Erythroblast (primary cell): ENCODE measurements around the gene EFCAB13.
"Not testable (repeated sequence)": the region's sequence is repeated elsewhere in the genome, so short reads cannot be mapped to it uniquely, and the experiment has no call there.

Experiments
- DNase-seq, 2 experiments: peaks; one replicate each; lab custom pipeline; 2025; lab: John Stamatoyannopoulos, UW
- GATA1 ChIP-seq: IDR thresholded peaks from 2 replicates; pipeline ENCODE4 v1.6.1; 2011; ENCODE audit warnings: low read depth, mild to moderate bottlenecking, control low read depth, low read length, moderate library complexity
- POLR2A ChIP-seq: IDR thresholded peaks from 2 replicates; pipeline ENCODE4 v1.6.1; 2011; ENCODE audit warnings: mild to moderate bottlenecking, low read length

EFCAB13 gene

DNA sequence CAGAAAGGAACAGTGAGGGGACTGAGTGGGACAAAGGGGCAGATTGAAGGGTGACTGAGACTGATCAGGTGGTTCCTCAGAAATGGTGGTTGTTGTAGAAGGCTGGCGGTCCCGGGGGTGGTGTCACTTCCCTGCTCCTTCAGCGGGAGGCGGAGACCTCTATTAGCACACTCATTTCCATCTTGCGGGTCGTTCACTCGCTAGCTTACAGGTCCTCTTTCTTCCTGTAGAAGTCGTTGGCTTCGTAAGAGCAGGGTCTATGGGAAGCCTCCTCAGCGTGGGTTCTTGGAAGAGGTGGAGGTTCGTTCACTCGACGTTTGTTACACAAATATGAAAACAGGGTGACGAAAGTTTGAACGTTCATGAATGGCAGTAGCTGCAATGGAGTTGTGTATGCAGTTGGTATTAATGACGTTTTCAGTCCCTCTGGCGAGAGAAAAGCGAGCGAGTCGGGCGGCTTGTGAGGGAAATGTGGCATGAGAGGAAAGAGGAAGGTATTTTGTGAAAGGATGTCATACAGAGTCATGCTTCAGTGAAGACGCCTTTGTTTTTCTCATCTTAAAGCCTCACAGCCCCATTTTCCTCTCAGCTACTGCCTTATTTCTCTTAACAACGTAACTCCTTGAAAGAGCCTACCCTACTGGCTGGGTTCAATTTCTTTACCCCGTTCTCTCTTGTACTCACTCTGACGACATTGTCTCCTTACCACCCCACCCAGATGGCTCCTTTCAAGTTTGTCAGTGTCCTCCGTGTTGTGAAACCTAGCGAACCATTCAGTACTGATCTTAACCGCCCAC, 667 bp downstream of the EFCAB13 start:
- TF ChIP-seq GATA1 = no peak
- TF ChIP-seq POLR2A = peak; percentile 93
- DNase-seq = peak; percentile 84 to 87

DNA sequence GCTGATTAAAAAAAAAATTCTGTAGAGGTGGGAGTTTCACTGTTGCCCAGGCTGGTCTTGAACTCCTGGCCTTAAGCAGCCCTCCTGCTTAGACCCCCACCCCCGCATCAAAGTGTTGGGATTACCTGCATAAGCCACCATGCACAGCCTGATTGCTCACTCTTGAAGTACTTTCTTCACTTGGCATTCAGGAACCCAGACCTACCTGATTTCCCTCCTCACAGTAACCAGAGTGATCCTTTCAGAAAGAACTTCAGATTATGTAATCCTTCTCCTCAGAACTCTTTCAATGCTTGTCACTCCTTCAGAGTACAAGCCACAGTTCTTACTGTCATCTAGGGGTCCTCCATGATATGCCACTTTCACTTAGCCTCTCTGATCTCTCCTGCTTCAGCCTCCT, 1.4 kb downstream of the EFCAB13 start:
- no peak for DNase-seq
- no peak for TF ChIP-seq GATA1
- TF ChIP-seq POLR2A = no peak

DNA sequence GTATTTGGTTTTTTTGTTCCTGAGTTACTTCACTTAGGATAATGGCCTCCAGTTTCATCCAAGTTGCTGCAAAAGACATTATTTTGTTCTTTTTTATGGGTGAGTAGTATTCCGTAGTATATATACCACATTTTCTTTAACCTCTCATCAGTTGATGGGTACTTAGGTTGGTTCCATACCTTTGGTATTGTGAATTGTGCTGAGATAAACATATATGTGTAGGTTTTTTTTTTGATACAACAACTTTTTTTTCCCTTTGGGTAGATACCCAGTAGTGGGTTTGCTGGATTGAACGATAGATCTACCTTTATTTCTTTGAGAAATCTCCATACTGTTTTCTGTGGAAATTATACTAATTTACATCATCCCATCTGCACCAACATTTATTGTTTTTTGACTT, 6.8 kb downstream of the EFCAB13 start:
- DNase-seq = no peak
- no peak for TF ChIP-seq GATA1
- TF ChIP-seq POLR2A = no peak

DNA sequence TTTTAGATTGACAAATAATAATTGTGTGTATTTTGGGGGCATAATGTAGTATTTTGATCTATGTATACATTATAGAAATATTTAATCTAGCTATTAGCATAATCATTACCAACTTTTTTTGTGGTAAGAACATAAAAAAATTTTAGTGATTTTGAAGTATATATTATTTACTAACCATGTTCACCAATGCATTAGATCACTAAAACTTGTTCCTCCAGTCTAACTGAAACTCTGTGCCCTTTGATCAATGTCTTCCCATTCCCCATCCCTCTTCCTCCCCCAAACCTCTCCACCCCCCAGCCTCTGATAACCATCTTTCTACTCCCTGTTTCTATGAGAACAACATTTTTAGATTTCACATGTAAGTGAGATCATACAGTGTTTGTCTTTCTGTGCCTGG, 8.5 kb downstream of the EFCAB13 start:
- DNase-seq = no peak
- TF ChIP-seq POLR2A (no peak), GATA1 (no peak)

DNA sequence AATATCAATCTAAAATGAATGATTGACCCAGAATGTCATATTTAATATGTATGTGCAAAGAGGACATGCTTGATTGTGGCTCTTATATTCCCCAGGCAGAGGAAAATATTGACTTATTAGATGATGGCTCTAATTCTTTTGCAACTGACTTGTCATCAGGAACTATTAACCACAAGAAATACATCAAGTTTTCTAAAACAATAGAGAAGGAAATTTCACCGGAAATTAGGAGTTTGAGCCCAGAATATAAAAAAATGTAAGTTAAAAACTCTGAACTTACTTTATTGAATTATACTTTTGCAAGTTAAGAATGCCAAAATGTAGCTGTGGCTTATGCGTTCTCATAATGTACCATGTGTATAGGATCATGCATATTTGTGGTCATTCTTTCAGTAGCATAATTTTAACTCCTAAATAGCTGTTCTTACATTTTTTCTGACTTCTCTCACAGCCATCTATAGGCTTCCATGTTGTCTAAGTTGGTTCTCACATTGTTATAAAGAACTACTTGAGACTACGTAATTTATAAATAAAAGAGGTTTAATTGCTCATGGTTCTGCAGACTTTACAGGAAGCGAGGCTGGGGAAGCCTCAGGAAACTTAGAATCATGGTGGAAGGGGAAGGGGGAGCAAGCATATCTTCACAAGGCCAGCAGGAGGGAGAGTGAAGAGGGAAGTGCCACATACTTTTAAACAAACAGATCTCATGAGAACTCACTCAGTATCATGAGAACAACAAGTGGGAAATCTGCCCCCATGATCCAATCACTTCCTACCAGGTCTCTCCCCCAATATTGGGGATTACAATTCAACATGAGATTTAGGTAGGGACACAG, 11.6 kb downstream of the EFCAB13 start:
- TF ChIP-seq POLR2A (no peak), GATA1 (no peak)
- DNase-seq = no peak

DNA sequence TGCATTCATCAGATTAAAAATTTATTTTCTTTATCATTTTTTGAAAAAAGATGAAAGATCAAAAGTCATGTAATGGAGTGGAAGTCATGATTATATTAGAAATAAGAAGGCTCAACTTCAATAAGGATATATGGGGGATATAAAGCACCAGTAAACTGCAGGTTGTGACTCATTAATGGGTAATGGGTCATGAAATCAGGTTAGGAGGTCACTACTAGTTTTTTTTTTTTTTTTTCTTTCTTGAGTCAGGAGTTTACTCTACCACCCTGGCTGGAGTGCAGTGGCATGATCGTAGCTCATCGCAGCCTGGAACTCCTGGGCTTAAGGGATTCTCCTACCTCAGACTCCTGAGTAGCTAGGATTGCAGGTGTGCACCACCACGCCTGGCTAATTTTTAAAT, 14.3 kb downstream of the EFCAB13 start:
- TF ChIP-seq GATA1 (no peak), POLR2A (no peak)
- DNase-seq = no peak

DNA sequence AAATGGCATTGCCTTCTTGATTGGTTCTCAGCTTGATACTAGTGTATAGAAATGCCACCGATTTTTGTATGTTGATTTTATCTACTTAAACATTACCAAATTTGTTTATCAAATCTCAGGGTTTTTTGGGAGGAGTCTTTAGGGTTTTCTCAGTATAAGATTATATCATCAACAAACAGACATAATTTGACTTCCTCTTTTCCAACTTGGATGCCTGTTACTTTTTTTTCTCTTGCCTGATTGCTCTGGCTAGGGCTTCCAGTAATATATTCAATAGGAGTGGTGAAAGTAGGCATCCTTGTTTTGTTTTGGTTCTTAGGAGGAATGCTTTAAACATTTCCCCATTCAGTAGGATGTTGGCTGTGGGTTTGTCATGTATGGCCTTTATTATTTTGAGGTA, 29.1 kb downstream of the EFCAB13 start:
- TF ChIP-seq POLR2A = no peak
- no peak for TF ChIP-seq GATA1
- no peak for DNase-seq

DNA sequence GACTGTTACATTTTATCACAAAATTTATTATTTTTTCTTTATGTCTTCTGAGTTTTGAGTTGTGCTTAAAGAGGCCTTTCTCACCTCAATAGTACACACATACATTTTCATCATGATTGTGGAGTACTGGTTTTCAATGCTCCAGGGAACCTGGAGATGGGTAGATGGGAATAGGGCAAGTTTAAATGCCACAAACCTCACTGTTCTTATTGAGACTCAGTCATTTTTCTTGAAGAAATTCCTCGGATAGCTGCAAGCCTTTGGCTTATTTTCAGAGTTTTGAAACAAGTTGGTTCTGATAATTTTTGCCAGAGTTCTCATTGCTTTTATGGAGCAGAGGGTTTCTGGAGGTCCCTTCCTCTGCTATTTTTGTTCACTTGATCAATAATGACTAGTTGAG, 34.9 kb downstream of the EFCAB13 start:
- no peak for DNase-seq

DNA sequence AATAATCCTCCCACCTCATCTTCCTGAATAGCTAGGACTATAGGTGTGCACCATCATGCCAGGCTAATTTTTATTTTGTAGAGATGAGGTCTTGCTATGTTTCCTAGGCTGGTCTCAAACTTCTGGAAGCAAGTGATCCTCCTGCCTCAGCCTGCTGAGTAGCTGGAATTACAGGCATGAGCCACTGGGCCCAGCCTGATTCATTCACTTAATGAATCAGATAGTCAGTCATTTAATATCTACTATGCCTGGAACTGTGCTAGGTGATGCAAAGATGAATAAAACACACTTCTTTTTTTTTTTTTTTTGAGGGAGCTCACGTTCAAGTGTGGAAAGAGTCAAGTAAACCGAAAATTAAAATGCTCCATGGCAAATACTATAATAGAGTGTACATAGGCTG, 39.4 kb downstream of the EFCAB13 start:
- TF ChIP-seq GATA1 = no peak
- TF ChIP-seq POLR2A = no peak
- DNase-seq = no peak

More for the DNA sequence above, 34.9 kb downstream of the EFCAB13 start:
- TF ChIP-seq POLR2A = no peak
- TF ChIP-seq GATA1 = no peak

DNA sequence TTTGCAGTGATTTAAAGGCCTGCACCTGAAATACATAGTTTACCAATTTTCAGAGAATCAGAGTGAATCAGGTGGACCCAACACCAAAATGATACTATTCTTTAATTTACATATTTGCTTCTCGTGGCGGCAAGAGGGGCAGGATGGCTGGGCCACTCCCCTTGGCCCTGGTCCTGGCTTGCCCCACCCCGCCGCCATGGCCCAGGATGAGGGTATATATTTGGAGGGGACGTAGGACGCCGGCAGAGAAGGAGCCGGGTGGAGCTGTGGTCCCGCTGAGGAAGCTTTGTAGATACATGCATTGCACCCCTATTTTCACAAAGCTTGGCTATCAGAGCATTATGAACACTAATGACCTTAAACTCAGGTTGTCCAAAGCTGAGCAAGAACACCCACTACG, 43.5 kb downstream of the EFCAB13 start:
- TF ChIP-seq POLR2A = no peak
- TF ChIP-seq GATA1 = no peak
- no peak for DNase-seq

DNA sequence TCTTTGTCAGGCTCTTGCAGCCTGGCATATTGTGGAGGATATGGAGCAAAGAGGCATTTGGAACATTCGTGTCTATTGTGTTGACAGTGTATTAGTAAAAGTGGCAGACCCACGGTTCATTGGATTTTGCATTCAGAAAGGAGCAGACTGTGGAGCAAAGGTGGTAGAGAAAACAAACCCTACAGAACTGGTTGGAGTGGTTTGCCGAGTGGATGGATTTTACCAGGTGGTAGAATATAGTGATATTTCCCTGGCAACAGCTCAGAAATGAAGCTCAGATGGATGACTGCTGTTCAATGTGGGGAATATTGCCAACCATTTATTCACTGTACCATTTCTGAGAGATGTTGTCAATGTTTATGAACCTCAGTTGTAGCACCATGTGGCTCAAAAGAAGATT, 44.5 kb downstream of the EFCAB13 start:
- DNase-seq = no peak
- no peak for TF ChIP-seq GATA1
- TF ChIP-seq POLR2A = no peak

DNA sequence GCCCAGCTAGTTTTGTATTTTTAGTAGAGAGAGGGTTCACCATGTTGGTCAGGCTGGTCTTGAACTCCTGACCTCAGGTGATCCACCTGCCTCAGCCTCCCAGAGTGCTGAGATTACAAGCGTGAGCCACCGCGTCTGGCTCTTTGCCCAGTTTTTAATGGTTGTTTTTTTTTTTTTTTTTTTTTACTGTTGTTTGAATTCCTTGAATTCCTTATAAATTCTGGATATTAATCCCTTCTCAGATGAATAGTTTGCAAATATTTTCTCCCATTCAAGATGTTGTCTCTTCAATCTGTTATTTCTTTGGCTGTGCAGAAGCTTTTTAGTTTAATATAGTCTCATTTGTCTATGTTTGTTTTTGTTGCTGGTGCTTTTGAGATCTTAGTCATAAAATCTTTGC, 47.1 kb downstream of the EFCAB13 start:
- not testable (repeated sequence) for DNase-seq

DNA sequence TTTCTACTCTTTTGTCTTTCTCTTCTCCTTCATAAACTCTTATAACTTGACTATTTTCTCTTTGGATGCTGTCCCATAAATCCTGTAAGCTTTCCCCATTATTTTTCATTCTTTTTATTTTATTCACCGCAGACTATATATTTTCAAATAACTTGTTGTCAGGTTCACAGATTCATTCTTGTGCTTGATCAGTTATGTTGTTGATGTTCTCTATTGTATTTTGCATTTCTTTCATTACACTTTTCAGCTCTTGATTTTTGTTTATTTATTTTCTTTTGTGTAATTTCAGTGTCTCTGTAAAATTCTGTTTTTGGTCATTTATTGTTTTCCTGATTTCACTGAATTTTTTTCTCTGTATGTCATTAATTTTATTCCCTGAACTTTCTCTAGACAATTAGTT, 49.2 kb downstream of the EFCAB13 start:
- TF ChIP-seq GATA1 = no peak
- TF ChIP-seq POLR2A = no peak
- no peak for DNase-seq

DNA sequence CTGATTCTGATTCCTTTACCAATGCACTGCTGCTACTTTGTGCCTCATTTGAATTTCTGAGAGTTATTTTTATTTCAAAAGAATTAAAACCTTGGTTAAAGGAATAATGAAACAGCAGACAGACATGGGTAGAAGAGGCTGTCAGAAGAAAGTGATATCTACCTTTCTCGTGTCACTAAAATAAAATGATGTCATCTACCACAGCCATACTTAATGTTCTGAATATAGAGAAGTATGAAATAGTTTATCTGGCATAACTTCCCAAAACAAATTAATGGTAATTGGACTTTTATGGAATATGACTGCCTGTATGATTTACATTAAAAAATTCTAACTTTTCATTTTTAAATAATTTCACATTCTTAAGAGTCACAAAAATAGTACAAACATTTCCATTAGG, 52.5 kb downstream of the EFCAB13 start:
- TF ChIP-seq POLR2A (no peak), GATA1 (no peak)
- DNase-seq = no peak
